ENCODE data around the gene ZMIZ1.

DNA sequence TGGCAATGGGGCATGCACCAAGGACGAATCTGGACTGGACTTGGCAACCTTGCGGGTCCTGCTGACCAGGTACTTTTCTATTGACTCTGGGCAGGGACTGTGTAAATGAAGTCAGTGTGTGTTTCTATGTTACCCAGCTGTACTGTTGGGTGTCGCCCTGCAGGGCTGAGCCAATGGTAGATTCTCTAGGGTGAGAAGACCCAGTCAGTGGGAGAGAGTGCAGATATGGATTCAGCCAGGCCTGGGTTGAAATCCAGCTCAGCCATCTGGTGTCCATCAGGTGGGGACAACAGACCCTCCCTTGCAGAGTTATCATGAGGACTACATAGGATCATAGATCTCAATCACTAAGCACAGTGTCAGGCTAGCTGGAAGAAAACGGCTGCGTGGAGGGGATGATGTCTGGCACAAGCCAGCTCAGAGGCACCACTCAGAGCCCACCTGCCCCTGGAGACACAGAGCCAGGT lies 273.6 kb downstream of the ZMIZ1 start:
- TF ChIP-seq, protein P1, sequence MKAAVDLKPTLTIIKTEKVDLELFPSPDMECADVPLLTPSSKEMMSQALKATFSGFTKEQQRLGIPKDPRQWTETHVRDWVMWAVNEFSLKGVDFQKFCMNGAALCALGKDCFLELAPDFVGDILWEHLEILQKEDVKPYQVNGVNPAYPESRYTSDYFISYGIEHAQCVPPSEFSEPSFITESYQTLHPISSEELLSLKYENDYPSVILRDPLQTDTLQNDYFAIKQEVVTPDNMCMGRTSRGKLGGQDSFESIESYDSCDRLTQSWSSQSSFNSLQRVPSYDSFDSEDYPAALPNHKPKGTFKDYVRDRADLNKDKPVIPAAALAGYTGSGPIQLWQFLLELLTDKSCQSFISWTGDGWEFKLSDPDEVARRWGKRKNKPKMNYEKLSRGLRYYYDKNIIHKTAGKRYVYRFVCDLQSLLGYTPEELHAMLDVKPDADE (IDR thresholded peaks at IDR 0.05): no peak
- TF ChIP-seq, protein P2, sequence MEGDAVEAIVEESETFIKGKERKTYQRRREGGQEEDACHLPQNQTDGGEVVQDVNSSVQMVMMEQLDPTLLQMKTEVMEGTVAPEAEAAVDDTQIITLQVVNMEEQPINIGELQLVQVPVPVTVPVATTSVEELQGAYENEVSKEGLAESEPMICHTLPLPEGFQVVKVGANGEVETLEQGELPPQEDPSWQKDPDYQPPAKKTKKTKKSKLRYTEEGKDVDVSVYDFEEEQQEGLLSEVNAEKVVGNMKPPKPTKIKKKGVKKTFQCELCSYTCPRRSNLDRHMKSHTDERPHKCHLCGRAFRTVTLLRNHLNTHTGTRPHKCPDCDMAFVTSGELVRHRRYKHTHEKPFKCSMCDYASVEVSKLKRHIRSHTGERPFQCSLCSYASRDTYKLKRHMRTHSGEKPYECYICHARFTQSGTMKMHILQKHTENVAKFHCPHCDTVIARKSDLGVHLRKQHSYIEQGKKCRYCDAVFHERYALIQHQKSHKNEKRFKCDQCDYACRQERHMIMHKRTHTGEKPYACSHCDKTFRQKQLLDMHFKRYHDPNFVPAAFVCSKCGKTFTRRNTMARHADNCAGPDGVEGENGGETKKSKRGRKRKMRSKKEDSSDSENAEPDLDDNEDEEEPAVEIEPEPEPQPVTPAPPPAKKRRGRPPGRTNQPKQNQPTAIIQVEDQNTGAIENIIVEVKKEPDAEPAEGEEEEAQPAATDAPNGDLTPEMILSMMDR (conservative IDR thresholded peaks at IDR 0.05; ENCODE audit: low read depth in 2 of 2): no peak
- no peak for TF ChIP-seq POLR2AphosphoS5 (IDR thresholded peaks at IDR 0.05; ENCODE audit: low read depth)

Data from GM23338 (cell line).